ENCODE measurements around the gene RNF223. TPM values are rescaled to one million over a fixed set of nuclear protein-coding genes. Genes with fewer than 3 reads are reported as not detected.

Gene RNF223
- total and polyA plus RNA-seq, 2 donors from 2014 or later: 0.28 to 2.3 TPM

DNA sequence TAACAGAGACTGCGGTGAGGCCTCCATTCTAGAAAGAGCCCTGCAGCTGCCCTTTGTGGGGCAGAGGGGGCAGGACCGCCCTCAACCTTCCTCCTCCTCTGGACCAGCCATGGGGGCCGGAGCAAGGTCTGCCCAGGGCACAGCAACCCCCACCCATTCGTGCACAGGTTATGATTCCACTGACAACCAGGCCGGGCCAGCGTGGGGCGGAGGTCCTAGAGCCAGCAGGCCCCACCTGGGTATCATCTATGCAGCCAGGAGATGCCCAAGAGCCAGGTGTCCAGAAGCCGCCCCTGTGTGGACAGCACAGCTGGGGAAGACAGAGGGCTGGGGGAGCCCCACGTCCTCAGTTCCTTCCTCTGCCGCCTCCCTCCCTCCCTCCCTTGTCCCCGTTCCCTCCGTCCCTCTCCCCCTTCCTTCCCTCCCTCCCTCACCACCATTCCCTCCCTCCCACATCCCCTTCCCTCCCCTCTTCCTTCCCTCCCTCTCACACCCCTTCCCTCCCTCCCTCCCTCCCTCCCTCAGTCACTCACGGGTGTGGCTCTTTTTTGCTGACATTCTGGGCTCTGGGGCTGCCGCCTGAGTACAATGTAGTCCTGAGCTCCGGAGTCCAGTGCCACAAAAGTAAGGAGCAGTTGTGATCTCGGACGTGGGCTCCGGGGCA, 12.3 kb downstream of the RNF223 start:
- H3K27me3 ChIP-seq (ENCODE audit: control insufficient read depth, insufficient read depth, low read length): peaks cover 6% of the 10 kb centered on the region
- peak in 1 of 5 donors; percentile 41 for DNase-seq
- no peak for FAIRE-seq
- H3K4me3 ChIP-seq (ENCODE audit: low read length in 3 of 3): no peak overlapping the region
- intact Hi-C loops (cut with DNase I): no loop called here
- no peaks in the 10 kb centered on the region for H3K9me3 ChIP-seq (ENCODE audit: control insufficient read depth in 2 of 3, insufficient read depth in 1 of 3, low read length in 3 of 3)
- TF ChIP-seq, protein P1, sequence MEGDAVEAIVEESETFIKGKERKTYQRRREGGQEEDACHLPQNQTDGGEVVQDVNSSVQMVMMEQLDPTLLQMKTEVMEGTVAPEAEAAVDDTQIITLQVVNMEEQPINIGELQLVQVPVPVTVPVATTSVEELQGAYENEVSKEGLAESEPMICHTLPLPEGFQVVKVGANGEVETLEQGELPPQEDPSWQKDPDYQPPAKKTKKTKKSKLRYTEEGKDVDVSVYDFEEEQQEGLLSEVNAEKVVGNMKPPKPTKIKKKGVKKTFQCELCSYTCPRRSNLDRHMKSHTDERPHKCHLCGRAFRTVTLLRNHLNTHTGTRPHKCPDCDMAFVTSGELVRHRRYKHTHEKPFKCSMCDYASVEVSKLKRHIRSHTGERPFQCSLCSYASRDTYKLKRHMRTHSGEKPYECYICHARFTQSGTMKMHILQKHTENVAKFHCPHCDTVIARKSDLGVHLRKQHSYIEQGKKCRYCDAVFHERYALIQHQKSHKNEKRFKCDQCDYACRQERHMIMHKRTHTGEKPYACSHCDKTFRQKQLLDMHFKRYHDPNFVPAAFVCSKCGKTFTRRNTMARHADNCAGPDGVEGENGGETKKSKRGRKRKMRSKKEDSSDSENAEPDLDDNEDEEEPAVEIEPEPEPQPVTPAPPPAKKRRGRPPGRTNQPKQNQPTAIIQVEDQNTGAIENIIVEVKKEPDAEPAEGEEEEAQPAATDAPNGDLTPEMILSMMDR (IDR thresholded peaks at IDR 0.05; ENCODE audit: borderline replicate concordance, extremely low read depth, insufficient read depth): no peak
- H3K36me3 ChIP-seq (ENCODE audit: control insufficient read depth in 2 of 3, insufficient read depth in 3 of 3, low read length in 3 of 3): no peaks in the 10 kb centered on the region
- no peak overlapping the region for H3K9ac ChIP-seq (ENCODE audit: low read length in 3 of 3)
- no peak overlapping the region for H3K27ac ChIP-seq (ENCODE audit: low read depth in 2 of 2, low read length in 2 of 2)
- H3K4me1 ChIP-seq (ENCODE audit: control insufficient read depth in 2 of 3, insufficient read depth in 2 of 3, low read depth in 1 of 3, low read length in 3 of 3): peaks cover 0 to 12% (median 0%) of the 10 kb centered on the region in 3 donors

- Histone ChIP-seq H3K9ac (ENCODE audit: low read length in 3 of 3) (no peak overlapping the region), H3K36me3 (ENCODE audit: control insufficient read depth in 2 of 3, insufficient read depth in 3 of 3, low read length in 3 of 3) (no peaks in the 10 kb centered on the region), H3K27ac (ENCODE audit: low read depth in 2 of 2, low read length in 2 of 2) (no peak overlapping the region), H3K4me3 (ENCODE audit: low read length in 3 of 3) (no peak overlapping the region), H3K9me3 (ENCODE audit: control insufficient read depth in 2 of 3, insufficient read depth in 1 of 3, low read length in 3 of 3) (no peaks in the 10 kb centered on the region), H3K27me3 (ENCODE audit: control insufficient read depth, insufficient read depth, low read length) (peaks cover 6% of the 10 kb centered on the region), H3K4me1 (ENCODE audit: control insufficient read depth in 2 of 3, insufficient read depth in 2 of 3, low read depth in 1 of 3, low read length in 3 of 3) (peaks cover 0 to 12% (median 0%) of the 10 kb centered on the region in 3 donors)
- TF ChIP-seq, protein P1 (IDR thresholded peaks at IDR 0.05; ENCODE audit: borderline replicate concordance, extremely low read depth, insufficient read depth): no peak
- intact Hi-C loops (cut with DNase I): no loop called here
- no peak for DNase-seq
- no peak for FAIRE-seq
These were observed 13.7 kb downstream of the RNF223 start for GRCh38 chr1:1060281-1061000.

- H3K4me3 ChIP-seq (ENCODE audit: low read length in 3 of 3): peak overlapping the region in 2 of 3 donors; percentile 24 to 44
- peaks cover 0 to 12% (median 0%) of the 10 kb centered on the region in 3 donors for H3K4me1 ChIP-seq (ENCODE audit: control insufficient read depth in 2 of 3, insufficient read depth in 2 of 3, low read depth in 1 of 3, low read length in 3 of 3)
- no peaks in the 10 kb centered on the region for H3K36me3 ChIP-seq (ENCODE audit: control insufficient read depth in 2 of 3, insufficient read depth in 3 of 3, low read length in 3 of 3)
- H3K9me3 ChIP-seq (ENCODE audit: control insufficient read depth in 2 of 3, insufficient read depth in 1 of 3, low read length in 3 of 3): no peaks in the 10 kb centered on the region
- FAIRE-seq (no peak), DNase-seq (peak; percentile 82 to 95 (median 91))
- intact Hi-C loops (cut with DNase I): no loop called here
- peaks cover 6% of the 10 kb centered on the region for H3K27me3 ChIP-seq (ENCODE audit: control insufficient read depth, insufficient read depth, low read length)
- no peak overlapping the region for H3K27ac ChIP-seq (ENCODE audit: low read depth in 2 of 2, low read length in 2 of 2)
- TF ChIP-seq, protein P1 (IDR thresholded peaks at IDR 0.05; ENCODE audit: borderline replicate concordance, extremely low read depth, insufficient read depth): no peak
- H3K9ac ChIP-seq (ENCODE audit: low read length in 3 of 3): no peak overlapping the region
These were observed 14.4 kb downstream of the RNF223 start for GRCh38 chr1:1059494-1060280.

All from kidney (tissue), 14 donors.